GM19372 (cell line): Measurements from ENCODE around the gene LRIG3.

Experiments
- ATAC-seq: cut with Tn5 transposase; IDR thresholded peaks from one replicate; pipeline ENCODE4 v1.9.1; 2021; ENCODE audit warnings: mild to moderate bottlenecking, low read depth, moderate library complexity; ENCODE audit not compliant: unreplicated experiment

LRIG3 gene

GRCh38 chr12:58932806-58933681, 12.7 kb upstream of the LRIG3 start:
- ATAC-seq, result no peak

DNA sequence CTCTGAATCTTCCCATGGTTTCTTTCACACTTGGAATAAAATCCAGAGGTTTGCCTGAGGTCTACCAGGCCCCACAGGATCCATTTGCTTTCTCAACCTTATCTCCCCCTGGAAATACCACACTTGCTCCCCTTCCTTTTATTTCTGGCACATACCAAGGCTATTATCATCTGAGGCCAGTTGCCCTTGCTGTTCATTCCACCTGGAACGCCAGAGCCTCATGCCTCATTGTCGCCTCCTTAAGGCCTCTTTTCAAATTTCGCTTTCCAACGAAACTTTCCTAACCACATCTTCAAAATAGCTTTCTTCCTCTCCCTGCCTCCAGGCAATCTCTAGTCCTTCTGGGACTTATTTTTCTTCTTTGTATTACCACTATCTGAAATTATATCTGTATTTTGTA, 11.2 kb upstream of the LRIG3 start:
- no peak for ATAC-seq

DNA sequence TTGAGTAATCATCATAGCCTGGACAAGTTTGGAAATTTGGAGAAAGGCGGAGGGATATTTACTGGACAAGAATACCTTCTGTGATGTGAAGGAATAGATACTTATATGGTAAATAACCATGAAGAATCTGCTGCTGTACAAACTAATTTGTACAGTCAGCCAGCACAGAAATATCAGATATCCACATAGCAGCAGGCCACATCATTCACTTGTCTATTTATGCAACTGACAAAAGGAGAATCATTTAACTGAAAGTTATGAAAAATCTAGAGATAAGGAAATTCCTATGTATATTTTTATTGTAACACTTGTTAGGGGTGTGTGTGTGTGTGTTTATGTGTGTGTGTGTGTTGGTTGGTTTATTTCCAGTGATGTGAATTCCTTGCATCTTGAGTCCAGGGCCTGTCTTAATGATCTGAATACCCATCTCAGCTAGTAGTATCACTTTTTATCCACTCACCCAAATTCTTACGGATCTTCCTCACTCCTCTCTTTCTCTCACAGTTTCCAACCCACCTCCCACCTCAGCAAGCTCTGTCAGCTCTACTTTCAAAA, 10.5 kb upstream of the LRIG3 start:
- ATAC-seq, result no peak

- ATAC-seq, result no peak
These were observed 6.8 kb upstream of the LRIG3 start for GRCh38 chr12:58927120-58927519.

DNA sequence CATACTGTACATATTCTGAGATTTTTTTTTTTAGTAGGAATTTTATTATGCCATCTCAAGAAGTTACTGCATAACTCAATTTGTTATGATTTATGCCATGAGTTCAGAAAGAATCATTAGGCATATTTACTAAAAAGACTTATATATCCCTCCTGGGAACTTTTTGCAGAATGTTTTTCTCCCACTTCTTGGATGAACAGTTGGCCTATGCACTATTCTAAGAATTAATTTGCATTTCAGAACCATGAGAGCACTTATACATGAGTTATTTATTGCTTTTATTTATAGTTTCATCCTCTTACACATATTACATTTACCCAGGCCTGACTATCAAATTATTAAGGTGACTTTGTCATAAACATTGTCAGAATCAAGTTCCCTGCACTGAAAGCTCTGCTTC, 6.3 kb upstream of the LRIG3 start:
- no peak for ATAC-seq

GRCh38 chr12:58925751-58926150, 5.4 kb upstream of the LRIG3 start:
- no peak for ATAC-seq

DNA sequence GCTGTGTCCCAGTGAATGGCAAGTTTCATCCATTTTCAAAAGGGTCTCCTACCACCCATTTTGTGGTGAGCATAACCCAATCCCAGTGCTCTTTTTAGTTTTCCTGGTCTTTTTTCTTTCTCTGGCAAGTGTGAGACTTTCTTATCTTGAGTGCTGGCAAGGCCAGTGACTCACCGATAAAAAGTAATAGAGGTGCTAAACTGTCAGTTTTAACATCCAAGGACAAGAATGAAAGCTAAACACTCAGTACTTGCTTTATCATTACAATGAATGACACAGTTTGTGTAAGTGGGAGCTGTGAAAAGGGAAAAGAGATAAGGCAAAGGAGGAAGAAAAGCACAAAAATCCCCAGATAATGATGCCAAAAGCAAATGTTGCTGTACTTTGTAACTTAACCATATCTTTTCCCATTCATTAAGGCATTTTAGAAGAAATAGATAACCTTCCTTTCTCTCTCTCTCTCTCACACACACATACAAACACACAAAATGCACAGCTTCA, 4.9 kb upstream of the LRIG3 start:
- no peak for ATAC-seq

- no peak for ATAC-seq
These were observed 4.3 kb upstream of the LRIG3 start for GRCh38 chr12:58924652-58925051.

DNA sequence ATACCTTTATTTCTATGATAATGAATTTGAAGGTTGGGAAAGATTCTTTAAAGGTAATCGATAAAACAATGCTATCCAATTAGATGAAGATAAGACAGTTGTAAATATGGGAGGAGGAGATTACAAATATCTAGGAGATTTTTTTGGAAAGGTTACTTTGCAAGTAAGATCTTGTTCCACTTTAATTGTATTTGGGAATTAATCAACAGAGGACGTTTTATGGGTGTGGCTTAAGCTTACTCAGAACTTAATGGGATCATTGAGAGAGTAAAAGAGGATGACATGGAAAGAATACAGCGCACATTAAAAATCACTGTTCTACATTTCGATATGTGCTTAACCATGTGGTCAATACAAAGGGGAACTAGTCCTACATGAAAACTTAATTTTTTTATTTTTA, 3.5 kb upstream of the LRIG3 start:
- no peak for ATAC-seq

GRCh38 chr12:58922849-58923248, 2.5 kb upstream of the LRIG3 start:
- ATAC-seq, result no peak

GRCh38 chr12:58920961-58921861, 907 bp upstream of the LRIG3 start:
- no peak for ATAC-seq

GRCh38 chr12:58919231-58920101, 838 bp downstream of the LRIG3 start:
- ATAC-seq, result no peak

DNA sequence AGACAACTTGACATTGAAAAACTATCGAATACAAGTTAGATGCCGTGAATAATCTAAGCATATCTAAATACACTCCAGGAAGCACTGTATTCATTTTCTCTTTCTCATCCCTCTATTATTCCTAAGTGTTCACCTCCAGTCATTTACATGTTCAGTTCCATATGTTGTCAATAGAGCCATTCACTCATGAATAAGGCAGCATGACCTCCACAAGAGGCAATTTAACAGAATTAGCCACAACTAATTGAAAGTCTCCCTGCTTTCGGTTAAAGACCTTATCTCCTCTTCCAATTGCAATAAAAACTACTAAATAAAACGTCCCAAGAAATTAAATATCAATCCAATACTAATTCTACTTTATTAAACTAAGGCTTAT, 1.8 kb downstream of the LRIG3 start:
- no peak for ATAC-seq

- no peak for ATAC-seq
These were observed 2.4 kb downstream of the LRIG3 start for GRCh38 chr12:58917699-58918468.

DNA sequence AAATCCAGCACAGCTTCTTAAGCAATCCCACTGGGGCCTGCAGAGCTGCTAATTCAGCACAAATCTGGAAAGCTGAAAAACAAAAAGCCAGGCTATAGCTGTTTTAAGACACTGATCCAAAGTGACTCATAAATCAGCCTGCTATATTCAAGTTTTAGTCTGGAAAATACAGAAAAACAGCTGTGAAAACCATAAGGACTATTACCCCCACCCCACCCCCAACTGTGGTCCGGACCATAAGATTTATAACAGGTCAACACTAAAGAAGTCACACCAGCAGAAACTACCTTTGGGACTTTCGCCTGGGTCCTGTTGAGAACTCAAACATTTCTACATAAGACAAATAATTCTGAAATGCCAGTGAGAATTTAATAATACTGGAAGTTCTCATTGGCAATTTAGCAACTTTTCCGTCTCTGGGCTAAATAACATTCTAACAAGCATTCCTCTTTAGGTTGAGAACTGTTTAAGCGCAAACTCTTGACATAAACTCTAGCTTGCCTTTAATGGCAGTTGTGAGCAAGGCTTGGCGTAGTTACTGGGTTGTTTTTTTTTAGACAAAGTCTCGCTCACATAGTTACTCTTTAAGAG, 3.3 kb downstream of the LRIG3 start:
- no peak for ATAC-seq

GRCh38 chr12:58916161-58916621, 4.1 kb downstream of the LRIG3 start:
- ATAC-seq, result no peak

DNA sequence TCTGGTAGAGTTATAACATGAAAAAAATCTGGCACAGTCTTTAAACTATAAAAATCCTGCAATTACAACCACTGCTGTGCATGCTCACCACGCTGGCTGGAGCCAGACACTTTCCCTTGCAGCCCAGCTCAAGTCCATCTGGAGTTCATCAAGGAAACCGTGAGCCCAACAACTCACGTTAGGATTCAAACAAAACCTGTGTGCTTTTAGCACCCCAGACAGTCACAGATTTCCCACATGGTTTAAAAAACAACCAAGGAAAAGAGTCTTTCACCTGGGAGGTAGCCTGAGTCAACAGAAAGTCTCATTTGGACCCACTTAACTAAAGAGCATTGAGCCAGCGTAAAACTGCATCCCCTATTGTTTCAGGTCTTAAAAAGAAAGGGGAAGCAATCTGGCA, 4.7 kb downstream of the LRIG3 start:
- ATAC-seq, result no peak

DNA sequence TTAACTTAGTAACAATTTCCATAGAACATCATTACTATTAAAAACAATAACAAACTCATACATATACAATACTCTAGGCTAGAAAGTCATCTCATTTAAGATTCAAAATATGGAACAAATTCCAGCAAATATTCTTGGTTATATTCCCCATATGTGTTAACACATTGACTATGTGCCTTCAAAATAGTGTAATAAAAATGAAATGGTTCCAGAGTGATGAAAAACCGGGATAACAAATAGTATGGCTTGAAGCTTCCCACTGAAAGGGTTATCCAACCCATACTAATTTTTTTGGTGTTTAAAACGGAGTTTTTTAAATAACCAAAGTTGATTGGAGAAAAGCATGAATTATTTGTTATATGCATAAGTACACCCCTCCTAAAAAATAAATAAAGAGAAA, 5.3 kb downstream of the LRIG3 start:
- no peak for ATAC-seq

DNA sequence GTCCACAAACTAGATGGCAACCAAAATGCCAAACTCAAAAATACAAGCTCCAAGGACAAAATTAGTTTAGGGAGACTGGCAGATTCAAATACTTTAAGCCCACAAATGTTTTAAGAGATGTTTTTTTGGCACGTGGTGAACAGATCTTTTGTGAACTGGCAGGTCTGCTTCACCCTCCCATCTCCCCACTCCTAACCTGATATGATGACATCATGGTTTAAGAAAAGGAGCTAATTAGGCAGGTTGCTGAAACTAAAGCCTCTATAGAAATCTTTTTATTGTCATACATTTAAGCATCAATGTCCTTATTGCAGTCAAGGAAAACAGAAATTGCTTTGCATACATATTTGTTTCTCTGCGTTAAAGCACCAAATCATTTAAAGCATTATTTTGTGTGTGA, 5.8 kb downstream of the LRIG3 start:
- ATAC-seq, result no peak
